Testis (tissue), 3 donors: Measurements from ENCODE around the gene AKAP8L. TPM values are rescaled to one million over a fixed set of nuclear protein-coding genes. Genes with fewer than 3 reads are reported as not detected.

Experiments
- DNase-seq: peaks from one replicate; pipeline ENCODE4 v3.0.0-alpha.2; 2019
- H3K27ac ChIP-seq, 2 donors: fragments of 200-600 bp; sonication (generic); one replicate each; pipeline ENCODE4 v1.5.1; 2019
- H3K27me3 ChIP-seq: fragments of 200-600 bp; sonication (generic); one replicate; pipeline ENCODE4 v1.5.1; 2019
- H3K36me3 ChIP-seq: fragments of 200-600 bp; sonication (generic); one replicate; pipeline ENCODE4 v1.5.1; 2017; ENCODE audit warnings: low read depth; ENCODE audit errors: missing control alignments
- H3K4me1 ChIP-seq: fragments of 200-600 bp; sonication (generic); one replicate; pipeline ENCODE4 v1.5.1; 2019
- H3K4me3 ChIP-seq, 2 donors: fragments of 200-600 bp; sonication (generic); one replicate each; pipeline ENCODE4 v1.5.1; 2017 to 2019
- H3K9me3 ChIP-seq: fragments of 200-600 bp; sonication (generic); one replicate; pipeline ENCODE4 v1.5.1; 2017
- CTCF ChIP-seq, 3 experiments: fragments of 450-650 bp in 2 of 3; fragments of 200-600 bp in 1 of 3; sonication (generic) in 1 of 3; IDR thresholded peaks; one replicate each; pipeline ENCODE4 v1.5.1; 2016 to 2019; ENCODE audit warnings: antibody characterized with exemption in 3 of 3, mild to moderate bottlenecking in 2 of 3, moderate library complexity in 1 of 3
- POLR2A ChIP-seq: fragments of 450-650 bp; IDR thresholded peaks from one replicate; pipeline ENCODE4 v1.6.1; 2017; ENCODE audit warnings: antibody characterized with exemption, mild to moderate bottlenecking, moderate library complexity
- WGBS, 2 donors: methylation state at CpG; one replicate each; pipeline ENCODE4 v1.1.5; 2018; 5-methylcytosine and 5-hydroxymethylcytosine counted together
- intact Hi-C: fragments of 100-400 bp; cut with DNase I; formaldehyde crosslinking; loops from one replicate; pipeline ENCODE4 v1.15.1; 2023; ENCODE audit warnings: low total_unique reads
- polyA plus RNA-seq: library from polyadenylated mRNA; stranded (reverse); fragments of 350-450 nt; fragmentation: Illumina TruSeq; extraction: RNeasy Lipid Tissue Mini Kit (QIAGEN cat#74804); gene quantifications from one replicate; pipeline ENCODE4 v1.2.3, GENCODE V29; 2014; ENCODE audit warnings: low read depth, low replicate concordance; ENCODE audit not compliant: insufficient read depth
- total RNA-seq, 2 donors: library from RNA; depleted of rRNA; stranded (reverse); fragments of >200 nt; gene quantifications; one replicate each; pipeline ENCODE4 v1.2.3, GENCODE V29; 2016

AKAP8L gene
- total and polyA plus RNA-seq, 3 donors from 2014 or later = 131 to 399 (median 334) TPM

- H3K27ac ChIP-seq = no peak overlapping the region
- no peaks in the 10 kb centered on the region for H3K36me3 ChIP-seq
- TF ChIP-seq CTCF (IDR thresholded peaks at IDR 0.05) (no peak), POLR2A (no peak)
- no peak for DNase-seq
- no peaks in the 10 kb centered on the region for H3K27me3 ChIP-seq
- peaks cover 9% of the 10 kb centered on the region for H3K4me1 ChIP-seq
- H3K9me3 ChIP-seq = no peaks in the 10 kb centered on the region
- peak overlapping the region; percentile 18 to 33 for H3K4me3 ChIP-seq
- 29 to 50% methylated on average over 1 to 14 of the region's 14 CpGs for WGBS, 2 donors
- intact Hi-C loops = no loop called here
These were observed 37.7 kb upstream of the AKAP8L start for GRCh38 chr19:15456441-15456840.

GRCh38 chr19:15455996-15456395 lies 37.2 kb upstream of the AKAP8L start:
- WGBS, 2 donors = 74 to 75% methylated on average over 7 to 9 of the region's 9 CpGs
- DNase-seq = no peak
- TF ChIP-seq CTCF (IDR thresholded peaks at IDR 0.05) (no peak), POLR2A (no peak)
- no peak overlapping the region for H3K27ac ChIP-seq
- H3K27me3 ChIP-seq = no peaks in the 10 kb centered on the region
- H3K4me1 ChIP-seq = peaks cover 9% of the 10 kb centered on the region
- H3K9me3 ChIP-seq = no peaks in the 10 kb centered on the region
- no peaks in the 10 kb centered on the region for H3K36me3 ChIP-seq
- intact Hi-C loops = no loop called here
- no peak overlapping the region for H3K4me3 ChIP-seq

- intact Hi-C loops = no loop called here
- 75 to 83% methylated on average over 8 to 17 of the region's 17 CpGs for WGBS, 2 donors
- Histone ChIP-seq H3K9me3 (no peaks in the 10 kb centered on the region), H3K4me1 (peaks cover 11% of the 10 kb centered on the region), H3K36me3 (no peaks in the 10 kb centered on the region), H3K27me3 (no peaks in the 10 kb centered on the region), H3K27ac (no peak overlapping the region), H3K4me3 (no peak overlapping the region)
- TF ChIP-seq CTCF (IDR thresholded peaks at IDR 0.05) (peak in 2 of 3 experiments; percentile 5 to 23), POLR2A (no peak)
- no peak for DNase-seq
These were observed 35.4 kb upstream of the AKAP8L start for GRCh38 chr19:15453906-15454860.

- peak overlapping the region; percentile 31 to 39 for H3K4me3 ChIP-seq
- H3K36me3 ChIP-seq = no peaks in the 10 kb centered on the region
- no peak for DNase-seq
- TF ChIP-seq CTCF (IDR thresholded peaks at IDR 0.05) (peak in 2 of 3 experiments; percentile 6 to 18), POLR2A (no peak)
- intact Hi-C loops = no loop called here
- peak overlapping the region in 1 of 2 donors; percentile 37 for H3K27ac ChIP-seq
- 0 to 32% methylated on average over 16 to 29 of the region's 44 CpGs for WGBS, 2 donors
- peaks cover 15% of the 10 kb centered on the region for H3K4me1 ChIP-seq
- no peaks in the 10 kb centered on the region for H3K9me3 ChIP-seq
- no peaks in the 10 kb centered on the region for H3K27me3 ChIP-seq
These were observed 34.3 kb upstream of the AKAP8L start for GRCh38 chr19:15453091-15453578.
